ENCODE results near the gene DPYSL4. TPM values are rescaled to one million over a fixed set of nuclear protein-coding genes. Genes with fewer than 3 reads are reported as not detected.
"Not testable (repeated sequence)": the region's sequence is repeated elsewhere in the genome, so short reads cannot be mapped to it uniquely, and the experiment has no call there.

The DPYSL4 gene
- total and polyA plus RNA-seq, 3 donors from 2014 or later: 11.7 to 21.0 (median 13.9) TPM

GRCh38 chr10:132209978-132210530 is 23.3 kb downstream of the DPYSL4 start:
- Histone ChIP-seq H3K9me3 (no peaks in the 10 kb centered on the region), H3K27me3 (no peaks in the 10 kb centered on the region), H3K27ac (no peak overlapping the region), H3K36me3 (ENCODE audit: low read depth, missing control alignments) (no peaks in the 10 kb centered on the region), H3K4me1 (no peaks in the 10 kb centered on the region), H3K4me3 (no peak overlapping the region)
- no peak for TF ChIP-seq POLR2A (IDR thresholded peaks at IDR 0.05)
- no peak for TF ChIP-seq CTCF (IDR thresholded peaks at IDR 0.05)
- 87 to 92% methylated on average over 11 to 23 of the region's 23 CpGs for WGBS, 2 donors
- DNase-seq: no peak
- intact Hi-C loops (cut with DNase I; ENCODE audit: low total_unique reads): no loop called here

GRCh38 chr10:132210766-132211165 is 24.0 kb downstream of the DPYSL4 start:
- TF ChIP-seq POLR2A (IDR thresholded peaks at IDR 0.05) (no peak), CTCF (IDR thresholded peaks at IDR 0.05) (no peak)
- Histone ChIP-seq H3K4me3 (no peak overlapping the region), H3K27ac (no peak overlapping the region), H3K36me3 (ENCODE audit: low read depth, missing control alignments) (no peaks in the 10 kb centered on the region), H3K9me3 (no peaks in the 10 kb centered on the region), H3K4me1 (no peaks in the 10 kb centered on the region), H3K27me3 (no peaks in the 10 kb centered on the region)
- WGBS, 2 donors: 94 to 95% methylated on average over 9 to 14 of the region's 14 CpGs
- intact Hi-C loops (cut with DNase I; ENCODE audit: low total_unique reads): no loop called here
- no peak for DNase-seq

GRCh38 chr10:132211246-132211645 is 24.5 kb downstream of the DPYSL4 start:
- H3K4me1 ChIP-seq: no peaks in the 10 kb centered on the region
- DNase-seq: no peak
- H3K36me3 ChIP-seq (ENCODE audit: low read depth, missing control alignments): no peaks in the 10 kb centered on the region
- H3K4me3 ChIP-seq: no peak overlapping the region
- H3K9me3 ChIP-seq: no peaks in the 10 kb centered on the region
- TF ChIP-seq POLR2A (IDR thresholded peaks at IDR 0.05): no peak
- no peak for TF ChIP-seq CTCF (IDR thresholded peaks at IDR 0.05)
- WGBS, 2 donors: 94 to 97% methylated on average over 9 to 14 of the region's 14 CpGs
- intact Hi-C loops (cut with DNase I; ENCODE audit: low total_unique reads): no loop called here
- no peak overlapping the region for H3K27ac ChIP-seq
- H3K27me3 ChIP-seq: no peaks in the 10 kb centered on the region

GRCh38 chr10:132212816-132213215 is 26.1 kb downstream of the DPYSL4 start:
- 90 to 94% methylated on average over 9 of the region's 9 CpGs for WGBS, 2 donors
- H3K9me3 ChIP-seq: no peaks in the 10 kb centered on the region
- no peak for TF ChIP-seq CTCF (IDR thresholded peaks at IDR 0.05)
- TF ChIP-seq POLR2A (IDR thresholded peaks at IDR 0.05): no peak
- no peak overlapping the region for H3K27ac ChIP-seq
- H3K36me3 ChIP-seq (ENCODE audit: low read depth, missing control alignments): no peaks in the 10 kb centered on the region
- intact Hi-C loops (cut with DNase I; ENCODE audit: low total_unique reads): no loop called here
- no peak for DNase-seq
- no peak overlapping the region for H3K4me3 ChIP-seq
- H3K4me1 ChIP-seq: no peaks in the 10 kb centered on the region
- no peaks in the 10 kb centered on the region for H3K27me3 ChIP-seq

- TF ChIP-seq CTCF (IDR thresholded peaks at IDR 0.05): no peak
- TF ChIP-seq POLR2A (IDR thresholded peaks at IDR 0.05): no peak
- H3K4me3 ChIP-seq: no peak overlapping the region
- H3K9me3 ChIP-seq: no peaks in the 10 kb centered on the region
- DNase-seq: no peak
- 60 to 67% methylated on average over 4 of the region's 4 CpGs for whole genome bisulfite sequencing, 2 donors
- intact Hi-C loops (cut with DNase I; ENCODE audit: low total_unique reads): no loop called here
- no peaks in the 10 kb centered on the region for H3K4me1 ChIP-seq
- no peaks in the 10 kb centered on the region for H3K27me3 ChIP-seq
- no peak overlapping the region for H3K27ac ChIP-seq
- no peaks in the 10 kb centered on the region for H3K36me3 ChIP-seq (ENCODE audit: low read depth, missing control alignments)
These were observed 27.2 kb downstream of the DPYSL4 start for GRCh38 chr10:132213917-132214316.

- H3K36me3 ChIP-seq (ENCODE audit: low read depth, missing control alignments); DNase-seq; H3K27ac ChIP-seq; H3K4me1 ChIP-seq; H3K4me3 ChIP-seq; H3K9me3 ChIP-seq; H3K27me3 ChIP-seq; intact Hi-C loops (cut with DNase I; ENCODE audit: low total_unique reads): not testable (repeated sequence)
- WGBS, 2 donors: 82 to 93% methylated on average over 3 of the region's 3 CpGs
These were observed 29.7 kb downstream of the DPYSL4 start for GRCh38 chr10:132216441-132216840.

Data from testis (tissue), 3 donors.